ENCODE data around the gene CYBRD1. TPM values are rescaled to one million over a fixed set of nuclear protein-coding genes. Genes with fewer than 3 reads are reported as not detected.
A peak's percentile ranks its signal among the peaks of the same experiment; 100 is the strongest.

Gene CYBRD1
- total RNA-seq, 1 experiment from 2014 or later: 9.7 TPM

DNA sequence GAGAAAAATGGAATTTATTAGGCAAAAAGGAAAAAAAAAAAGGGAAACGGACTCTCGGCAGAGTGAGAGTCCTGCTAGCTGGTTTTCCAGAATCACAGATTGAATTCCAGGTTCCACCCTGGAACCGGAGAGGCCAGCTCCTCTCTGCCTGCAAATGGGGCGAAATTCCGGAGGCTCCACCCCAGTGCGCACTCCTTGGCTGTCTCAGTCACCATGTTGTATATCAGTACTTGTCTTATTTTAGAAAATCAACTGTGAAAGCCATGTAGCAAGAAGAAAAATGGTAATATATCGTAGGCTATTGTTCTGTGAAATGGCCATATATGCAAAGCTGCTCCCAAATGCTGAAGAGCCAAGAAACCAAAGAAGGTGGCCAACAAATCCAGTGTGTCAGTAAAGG, 49.4 kb downstream of the CYBRD1 start:
- no TSS peak for BruUV-seq (replicated peaks)
- H3K36me3 ChIP-seq (ENCODE audit: control insufficient read depth, insufficient read depth, low read length): no peaks in the 10 kb centered on the region
- no peaks in the 10 kb centered on the region for H3K9me3 ChIP-seq
- POLR2A ChIA-PET: interaction anchor here (0.6 to 0.7 kb wide), 2 partner anchors 342 to 1205 kb away, joined by 3 read pairs; no protein-coding TSS in a partner anchor
- no peak overlapping the region for H3K4me3 ChIP-seq (ENCODE audit: low read depth, low read length)
- no peaks in the 10 kb centered on the region; the same call in 1 of the 2 replicates for H3K27me3 ChIP-seq (replicated peaks; ENCODE audit: control insufficient read depth, insufficient read depth, low read length)
- H3K27me3 Mint-ChIP-seq (ENCODE audit: insufficient read depth, unreplicated experiment): peaks cover 5% of the 10 kb centered on the region
- intact Hi-C loops (cut with micrococcal nuclease; ENCODE audit: unreplicated experiment): loop anchor here (10.0 kb wide), 1 partner anchor 243 kb away; no protein-coding TSS in a partner anchor
- CTCF ChIA-PET: no interaction called here
- no peak overlapping the region for H3K27ac Mint-ChIP-seq (ENCODE audit: unreplicated experiment)
- no peak for DNase-seq
- no peak overlapping the region for H3K4me3 Mint-ChIP-seq (ENCODE audit: unreplicated experiment)
- no peaks in the 10 kb centered on the region for H3K4me1 Mint-ChIP-seq (ENCODE audit: low read depth, unreplicated experiment)
- no peaks in the 10 kb centered on the region for H3K4me1 ChIP-seq
- no peaks in the 10 kb centered on the region for H3K36me3 Mint-ChIP-seq (ENCODE audit: insufficient read depth, unreplicated experiment)
- TF ChIP-seq CTCF (IDR thresholded peaks at IDR 0.05; ENCODE audit: insufficient read depth in 1 of 2, low read depth in 1 of 2, low read length in 1 of 2, severe bottlenecking in 1 of 2, unreplicated experiment in 1 of 2): no peak
- H3K9me3 Mint-ChIP-seq (ENCODE audit: unreplicated experiment): peaks cover 9% of the 10 kb centered on the region

DNA sequence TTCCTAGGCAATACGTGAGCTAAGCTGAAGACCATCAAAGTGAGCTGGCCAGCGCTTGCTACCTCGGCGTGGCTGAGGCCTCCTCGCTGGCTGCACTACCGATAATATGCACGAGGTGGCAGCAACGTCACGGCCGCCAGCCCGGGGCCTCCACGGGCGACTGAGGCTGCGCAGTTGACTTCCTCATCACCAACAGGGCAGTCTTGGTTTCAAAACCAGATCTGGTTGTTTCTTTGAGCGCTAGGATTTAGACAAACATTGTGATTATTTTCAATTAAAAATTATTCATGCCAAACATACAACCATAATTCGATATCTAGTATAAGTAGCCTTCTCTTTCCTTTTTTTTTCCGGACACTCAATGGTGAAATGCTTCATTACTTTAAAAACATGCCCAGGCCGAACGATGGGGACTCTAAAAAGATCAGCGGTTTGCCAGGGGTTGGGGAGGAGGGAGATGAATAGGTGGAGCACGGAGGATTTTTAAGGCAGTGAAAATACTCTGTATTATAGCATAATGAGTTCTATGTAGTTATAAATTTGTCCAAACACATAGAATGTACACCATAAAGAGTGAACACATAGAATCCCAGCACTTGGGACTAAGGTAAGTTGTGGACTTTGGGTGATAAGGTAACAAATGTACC, 52.0 kb downstream of the CYBRD1 start:
- BruUV-seq (replicated peaks): no TSS peak

DNA sequence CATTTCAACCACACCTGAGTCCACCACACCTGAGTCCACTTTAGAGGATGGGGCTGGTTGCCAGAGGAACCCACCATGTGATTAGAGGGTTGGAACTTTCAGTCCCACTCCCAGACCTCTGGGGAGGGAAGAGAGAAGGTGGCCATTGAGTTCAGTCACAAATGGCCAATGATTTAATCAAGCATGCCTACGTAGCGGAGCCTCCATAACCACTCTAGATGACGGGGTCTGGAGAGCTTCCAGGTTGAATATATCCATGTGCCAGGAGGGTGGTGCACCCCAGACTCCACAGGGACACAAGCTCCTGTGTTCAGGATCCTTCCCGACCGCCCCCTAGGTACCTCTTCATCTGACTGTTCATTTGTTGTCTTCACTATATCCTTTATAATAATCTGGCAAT, 53.3 kb downstream of the CYBRD1 start:
- no peaks in the 10 kb centered on the region for H3K9me3 ChIP-seq
- Mint-ChIP-seq H3K36me3 (ENCODE audit: insufficient read depth, unreplicated experiment) (no peaks in the 10 kb centered on the region), H3K4me1 (ENCODE audit: low read depth, unreplicated experiment) (no peaks in the 10 kb centered on the region), H3K27me3 (ENCODE audit: insufficient read depth, unreplicated experiment) (no peaks in the 10 kb centered on the region), H3K9me3 (ENCODE audit: unreplicated experiment) (no peaks in the 10 kb centered on the region), H3K27ac (ENCODE audit: unreplicated experiment) (no peak overlapping the region), H3K4me3 (ENCODE audit: unreplicated experiment) (no peak overlapping the region)
- TF ChIP-seq CTCF (IDR thresholded peaks at IDR 0.05; ENCODE audit: insufficient read depth in 1 of 2, low read depth in 1 of 2, low read length in 1 of 2, severe bottlenecking in 1 of 2, unreplicated experiment in 1 of 2): no peak
- POLR2A ChIA-PET: no interaction called here
- CTCF ChIA-PET: no interaction called here
- H3K4me3 ChIP-seq (ENCODE audit: low read depth, low read length): no peak overlapping the region
- H3K36me3 ChIP-seq (ENCODE audit: control insufficient read depth, insufficient read depth, low read length): no peaks in the 10 kb centered on the region
- no TSS peak for BruUV-seq (replicated peaks)
- H3K4me1 ChIP-seq: no peaks in the 10 kb centered on the region
- no peaks in the 10 kb centered on the region; the same call in 1 of the 2 replicates for H3K27me3 ChIP-seq (replicated peaks; ENCODE audit: control insufficient read depth, insufficient read depth, low read length)
- no peak for DNase-seq
- intact Hi-C loops (cut with micrococcal nuclease; ENCODE audit: unreplicated experiment): loop anchor here (2.0 to 10.0 kb wide), 2 partner anchors 239 to 527 kb away; partner anchors contain the start of gene DLX2

More for the DNA sequence above, 52.0 kb downstream of the CYBRD1 start:
- Mint-ChIP-seq H3K9me3 (ENCODE audit: unreplicated experiment) (no peaks in the 10 kb centered on the region), H3K27ac (ENCODE audit: unreplicated experiment) (no peak overlapping the region), H3K4me3 (ENCODE audit: unreplicated experiment) (no peak overlapping the region), H3K36me3 (ENCODE audit: insufficient read depth, unreplicated experiment) (no peaks in the 10 kb centered on the region), H3K27me3 (ENCODE audit: insufficient read depth, unreplicated experiment) (no peaks in the 10 kb centered on the region), H3K4me1 (ENCODE audit: low read depth, unreplicated experiment) (no peaks in the 10 kb centered on the region)
- Histone ChIP-seq H3K27me3 (replicated peaks; ENCODE audit: control insufficient read depth, insufficient read depth, low read length) (no peaks in the 10 kb centered on the region; the same call in 1 of the 2 replicates), H3K4me3 (ENCODE audit: low read depth, low read length) (no peak overlapping the region), H3K36me3 (ENCODE audit: control insufficient read depth, insufficient read depth, low read length) (no peaks in the 10 kb centered on the region), H3K4me1 (no peaks in the 10 kb centered on the region), H3K9me3 (no peaks in the 10 kb centered on the region)
- intact Hi-C loops (cut with micrococcal nuclease; ENCODE audit: unreplicated experiment): loop anchor here (1.0 to 10.0 kb wide), 3 partner anchors 127 to 529 kb away; partner anchors contain the start of gene DLX2
- CTCF ChIA-PET: interaction anchor here (0.6 to 1.5 kb wide), 3 partner anchors 68 to 553 kb away, joined by 3 to 7 read pairs (median 3); no protein-coding TSS in a partner anchor
- peak; percentile 90 to 96 for TF ChIP-seq CTCF (IDR thresholded peaks at IDR 0.05; ENCODE audit: insufficient read depth in 1 of 2, low read depth in 1 of 2, low read length in 1 of 2, severe bottlenecking in 1 of 2, unreplicated experiment in 1 of 2)
- peak; percentile 71 to 87 for DNase-seq
- POLR2A ChIA-PET: no interaction called here

Data from Caco-2 (cell line).